Measurements from ENCODE around the gene KRTAP12-3.
"Not testable (repeated sequence)": the region's sequence is repeated elsewhere in the genome, so short reads cannot be mapped to it uniquely, and the experiment has no call there.

The KRTAP12-3 gene

DNA sequence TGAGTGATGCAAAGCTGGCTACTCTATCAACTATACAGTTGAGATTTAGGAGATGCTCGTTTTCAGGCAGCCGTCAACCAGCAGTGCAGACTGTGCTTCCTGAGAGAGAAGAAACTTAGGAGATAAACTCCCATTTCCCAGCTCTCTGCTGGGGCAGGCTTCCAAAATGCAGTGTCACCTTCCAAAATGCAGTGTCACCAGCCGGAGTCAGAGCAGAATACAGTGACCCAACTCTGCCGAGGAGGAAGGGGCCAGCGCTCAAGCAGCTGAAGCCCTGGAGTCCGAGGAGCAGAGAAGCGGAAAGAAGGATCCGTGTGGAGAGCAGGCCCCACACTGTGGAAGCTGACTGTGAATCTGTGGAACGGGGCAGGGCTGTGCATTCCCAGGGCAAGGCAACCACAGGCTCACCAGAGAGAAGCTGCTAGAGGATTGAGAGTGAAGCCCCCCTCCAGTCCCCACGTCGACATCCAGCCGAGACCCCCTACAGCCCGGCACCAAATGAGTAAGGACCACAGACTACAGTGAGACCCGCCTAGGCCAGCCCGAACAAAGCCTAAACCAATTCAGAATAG, 24.9 kb downstream of the KRTAP12-3 start:
- no peak overlapping the region for H3K4me3 ChIP-seq (ENCODE audit: low read length)
- H3K4me1 ChIP-seq (ENCODE audit: insufficient read depth, low read length), result peaks cover 3% of the 10 kb centered on the region; the same call in 1 of the 2 replicates
- no peak overlapping the region for H3K27ac ChIP-seq (ENCODE audit: low read length)
- H3K36me3 ChIP-seq (ENCODE audit: insufficient read depth, low read depth, low read length), result no peaks in the 10 kb centered on the region
- no peaks in the 10 kb centered on the region for H3K27me3 ChIP-seq (ENCODE audit: insufficient read depth, low read length)
- no peaks in the 10 kb centered on the region; the same call in 1 of the 2 replicates for H3K9me3 ChIP-seq (ENCODE audit: insufficient read depth, low read depth, low read length)
- no peak overlapping the region for H3K9ac ChIP-seq (ENCODE audit: low read depth, low read length)

- Histone ChIP-seq H3K9ac (ENCODE audit: low read depth, low read length) (no peak overlapping the region), H3K4me3 (ENCODE audit: low read length) (no peak overlapping the region), H3K27ac (ENCODE audit: low read length) (no peak overlapping the region), H3K9me3 (ENCODE audit: insufficient read depth, low read depth, low read length) (no peaks in the 10 kb centered on the region), H3K27me3 (ENCODE audit: insufficient read depth, low read length) (no peaks in the 10 kb centered on the region), H3K4me1 (ENCODE audit: insufficient read depth, low read length) (peaks cover 3% of the 10 kb centered on the region; the same call in 1 of the 2 replicates), H3K36me3 (ENCODE audit: insufficient read depth, low read depth, low read length) (no peaks in the 10 kb centered on the region)
Measured at GRCh38 chr21:44684077-44684476, 26.3 kb downstream of the KRTAP12-3 start.

DNA sequence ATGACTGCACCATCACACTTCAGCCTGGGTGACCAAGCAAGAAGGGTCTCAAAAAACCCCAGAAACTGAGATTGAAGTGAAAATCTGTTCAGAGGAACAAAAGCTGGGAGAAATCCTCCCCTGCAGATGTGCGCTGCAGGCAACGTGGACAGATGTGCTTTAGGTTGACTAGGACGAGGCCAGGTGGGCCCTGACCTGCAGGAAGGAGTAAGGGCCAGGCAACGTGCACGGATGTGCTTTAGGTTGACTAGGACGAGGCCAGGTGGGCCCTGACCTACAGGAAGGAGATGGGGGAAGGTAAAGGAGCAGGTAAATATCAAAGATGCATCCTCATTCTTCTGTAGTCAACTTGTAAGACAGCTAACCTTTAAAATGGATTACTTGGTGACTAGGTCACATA, 26.8 kb downstream of the KRTAP12-3 start:
- Histone ChIP-seq H3K36me3 (ENCODE audit: insufficient read depth, low read depth, low read length) (no peaks in the 10 kb centered on the region), H3K27ac (ENCODE audit: low read length) (no peak overlapping the region), H3K9me3 (ENCODE audit: insufficient read depth, low read depth, low read length) (no peaks in the 10 kb centered on the region), H3K4me3 (ENCODE audit: low read length) (no peak overlapping the region), H3K27me3 (ENCODE audit: insufficient read depth, low read length) (no peaks in the 10 kb centered on the region), H3K9ac (ENCODE audit: low read depth, low read length) (no peak overlapping the region), H3K4me1 (ENCODE audit: insufficient read depth, low read length) (peaks cover 3% of the 10 kb centered on the region; the same call in 1 of the 2 replicates)

GRCh38 chr21:44685050-44685449, 27.3 kb downstream of the KRTAP12-3 start:
- H3K36me3 ChIP-seq (ENCODE audit: insufficient read depth, low read depth, low read length), result not testable (repeated sequence)

DNA sequence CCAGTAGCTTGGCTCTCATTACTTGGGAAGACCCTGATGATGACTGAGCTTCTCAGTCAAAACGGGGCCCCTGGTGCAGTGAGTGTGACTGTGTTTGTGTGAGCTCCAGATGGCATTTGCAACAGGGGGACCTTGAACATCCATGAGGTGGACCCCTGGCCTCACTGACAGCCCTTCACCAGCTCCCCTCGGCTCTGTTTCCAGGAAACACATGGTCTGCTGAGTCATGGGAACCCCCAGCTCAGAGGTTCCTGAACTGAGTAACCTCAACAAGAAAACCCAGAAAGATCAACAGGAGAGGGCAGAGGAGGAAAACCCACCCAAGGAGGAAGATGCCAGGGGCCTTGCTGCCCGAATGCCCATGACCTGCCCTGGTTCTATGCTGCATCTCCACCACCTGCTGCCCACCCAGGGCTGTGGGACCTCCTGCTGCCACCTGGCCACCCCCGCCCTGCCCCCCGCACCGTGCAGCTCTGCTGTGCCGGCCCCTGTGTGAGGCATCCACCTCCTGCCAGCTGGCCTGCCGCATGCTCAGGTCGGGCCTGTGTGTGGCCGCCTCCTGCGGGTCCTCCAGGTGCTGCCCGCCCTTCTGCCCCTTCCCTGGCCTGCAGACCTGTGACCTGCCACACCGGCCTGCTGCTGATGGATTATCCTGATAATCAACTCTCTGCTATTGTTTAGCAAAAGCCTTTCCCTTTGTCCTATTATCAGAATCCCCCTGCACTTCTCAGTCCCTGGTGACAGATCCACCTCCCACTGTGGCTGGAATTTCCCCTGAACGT, 28.5 kb downstream of the KRTAP12-3 start:
- Histone ChIP-seq H3K4me3 (ENCODE audit: low read length) (no peak overlapping the region), H3K9ac (ENCODE audit: low read depth, low read length) (no peak overlapping the region), H3K36me3 (ENCODE audit: insufficient read depth, low read depth, low read length) (no peaks in the 10 kb centered on the region), H3K4me1 (ENCODE audit: insufficient read depth, low read length) (peaks cover 3% of the 10 kb centered on the region; the same call in 1 of the 2 replicates), H3K27me3 (ENCODE audit: insufficient read depth, low read length) (no peaks in the 10 kb centered on the region), H3K27ac (ENCODE audit: low read length) (no peak overlapping the region), H3K9me3 (ENCODE audit: insufficient read depth, low read depth, low read length) (no peaks in the 10 kb centered on the region)

More at GRCh38 chr21:44685050-44685449, 27.3 kb downstream of the KRTAP12-3 start:
- not testable (repeated sequence) for H3K27ac ChIP-seq (ENCODE audit: low read length); H3K9ac ChIP-seq (ENCODE audit: low read depth, low read length); H3K4me3 ChIP-seq (ENCODE audit: low read length); H3K4me1 ChIP-seq (ENCODE audit: insufficient read depth, low read length); H3K27me3 ChIP-seq (ENCODE audit: insufficient read depth, low read length); H3K9me3 ChIP-seq (ENCODE audit: insufficient read depth, low read depth, low read length)

- Histone ChIP-seq H3K4me1 (ENCODE audit: insufficient read depth, low read length) (peaks cover 3% of the 10 kb centered on the region; the same call in 1 of the 2 replicates), H3K27me3 (ENCODE audit: insufficient read depth, low read length) (no peaks in the 10 kb centered on the region), H3K4me3 (ENCODE audit: low read length) (no peak overlapping the region), H3K9me3 (ENCODE audit: insufficient read depth, low read depth, low read length) (no peaks in the 10 kb centered on the region), H3K27ac (ENCODE audit: low read length) (no peak overlapping the region), H3K9ac (ENCODE audit: low read depth, low read length) (peak overlapping the region; percentile 3; the same call in 1 of the 2 replicates), H3K36me3 (ENCODE audit: insufficient read depth, low read depth, low read length) (no peaks in the 10 kb centered on the region)
Measured at GRCh38 chr21:44686843-44687561, 29.3 kb downstream of the KRTAP12-3 start.

- H3K27me3 ChIP-seq (ENCODE audit: insufficient read depth, low read length), result no peaks in the 10 kb centered on the region
- H3K27ac ChIP-seq (ENCODE audit: low read length), result no peak overlapping the region
- H3K36me3 ChIP-seq (ENCODE audit: insufficient read depth, low read depth, low read length), result no peaks in the 10 kb centered on the region
- H3K4me1 ChIP-seq (ENCODE audit: insufficient read depth, low read length), result peaks cover 3% of the 10 kb centered on the region; the same call in 1 of the 2 replicates
- no peak overlapping the region for H3K9ac ChIP-seq (ENCODE audit: low read depth, low read length)
- no peak overlapping the region for H3K4me3 ChIP-seq (ENCODE audit: low read length)
- H3K9me3 ChIP-seq (ENCODE audit: insufficient read depth, low read depth, low read length), result peaks cover 1% of the 10 kb centered on the region; the same call in 1 of the 2 replicates
Measured at GRCh38 chr21:44687671-44688070, 29.9 kb downstream of the KRTAP12-3 start.

DNA sequence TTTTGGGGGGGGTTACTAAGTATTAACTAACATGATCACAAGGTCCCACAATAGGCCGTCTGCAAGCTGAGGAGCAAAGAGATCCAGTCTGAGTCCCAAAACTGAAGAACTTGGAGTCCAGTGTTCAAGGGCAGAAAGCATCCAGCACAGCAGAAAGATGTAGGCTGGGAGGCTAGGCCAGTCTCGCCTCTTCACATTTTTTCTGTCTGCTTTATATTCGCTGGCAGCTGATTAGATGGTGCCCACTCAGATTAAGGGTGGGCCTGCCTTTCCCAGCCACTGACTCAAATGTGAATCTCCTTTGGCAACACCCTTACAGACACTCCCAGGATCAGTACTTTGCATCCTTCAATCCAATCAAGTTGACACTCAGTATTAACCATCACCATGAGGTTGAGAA, 32.0 kb downstream of the KRTAP12-3 start:
- H3K27ac ChIP-seq (ENCODE audit: low read length); H3K4me1 ChIP-seq (ENCODE audit: insufficient read depth, low read length); H3K4me3 ChIP-seq (ENCODE audit: low read length); H3K9ac ChIP-seq (ENCODE audit: low read depth, low read length); H3K36me3 ChIP-seq (ENCODE audit: insufficient read depth, low read depth, low read length); H3K27me3 ChIP-seq (ENCODE audit: insufficient read depth, low read length): not testable (repeated sequence)
- H3K9me3 ChIP-seq (ENCODE audit: insufficient read depth, low read depth, low read length), result peaks cover 11% of the 10 kb centered on the region; the same call in 1 of the 2 replicates

GRCh38 chr21:44691686-44692085, 34.0 kb downstream of the KRTAP12-3 start:
- H3K4me3 ChIP-seq (ENCODE audit: low read length), result no peak overlapping the region
- no peaks in the 10 kb centered on the region for H3K27me3 ChIP-seq (ENCODE audit: insufficient read depth, low read length)
- peaks cover under 1% of the 10 kb centered on the region; the same call in 1 of the 2 replicates for H3K4me1 ChIP-seq (ENCODE audit: insufficient read depth, low read length)
- peaks cover 11% of the 10 kb centered on the region; the same call in 1 of the 2 replicates for H3K9me3 ChIP-seq (ENCODE audit: insufficient read depth, low read depth, low read length)
- H3K9ac ChIP-seq (ENCODE audit: low read depth, low read length), result no peak overlapping the region
- H3K36me3 ChIP-seq (ENCODE audit: insufficient read depth, low read depth, low read length), result no peaks in the 10 kb centered on the region
- H3K27ac ChIP-seq (ENCODE audit: low read length), result no peak overlapping the region

DNA sequence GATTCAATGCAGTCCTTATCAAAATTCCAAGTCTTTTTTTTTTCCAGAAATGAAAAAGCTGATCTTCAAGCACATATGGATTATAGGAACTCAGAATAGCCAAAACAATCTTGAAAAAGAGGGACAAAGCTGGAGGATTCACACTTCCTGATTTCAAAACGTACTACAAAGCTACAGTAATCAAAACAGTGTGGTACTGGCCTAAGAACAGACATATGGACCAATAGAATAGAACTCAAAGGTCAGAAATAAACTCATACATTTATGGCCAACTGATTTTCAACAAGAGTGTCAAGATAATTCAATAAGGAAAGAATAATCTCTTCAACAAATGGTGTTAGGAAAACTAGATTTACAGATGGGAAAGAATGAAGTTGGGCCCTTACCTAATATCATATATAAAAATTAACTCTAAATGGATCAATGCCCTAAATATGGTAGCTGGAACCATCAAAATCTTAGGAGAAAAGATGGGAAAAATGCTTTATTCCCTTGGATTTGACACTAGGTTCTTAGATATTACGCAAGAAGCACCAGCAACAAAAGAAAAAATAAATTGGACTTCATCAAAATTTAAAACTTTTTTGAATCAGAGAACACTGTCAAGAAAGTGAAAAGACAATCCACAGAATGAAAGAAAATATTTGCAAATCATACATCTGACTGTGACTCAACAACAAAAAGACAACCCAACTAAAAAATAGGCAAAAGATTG, 35.2 kb downstream of the KRTAP12-3 start:
- H3K27ac ChIP-seq (ENCODE audit: low read length), result no peak overlapping the region
- H3K4me3 ChIP-seq (ENCODE audit: low read length), result no peak overlapping the region
- peaks cover 11% of the 10 kb centered on the region; the same call in 1 of the 2 replicates for H3K9me3 ChIP-seq (ENCODE audit: insufficient read depth, low read depth, low read length)
- H3K4me1 ChIP-seq (ENCODE audit: insufficient read depth, low read length), result 0 out of 2 replicates have a peak, but pooled peaks cover 2% of the 10 kb centered on the region
- H3K9ac ChIP-seq (ENCODE audit: low read depth, low read length), result no peak overlapping the region
- no peaks in the 10 kb centered on the region for H3K36me3 ChIP-seq (ENCODE audit: insufficient read depth, low read depth, low read length)
- H3K27me3 ChIP-seq (ENCODE audit: insufficient read depth, low read length), result no peaks in the 10 kb centered on the region

DNA sequence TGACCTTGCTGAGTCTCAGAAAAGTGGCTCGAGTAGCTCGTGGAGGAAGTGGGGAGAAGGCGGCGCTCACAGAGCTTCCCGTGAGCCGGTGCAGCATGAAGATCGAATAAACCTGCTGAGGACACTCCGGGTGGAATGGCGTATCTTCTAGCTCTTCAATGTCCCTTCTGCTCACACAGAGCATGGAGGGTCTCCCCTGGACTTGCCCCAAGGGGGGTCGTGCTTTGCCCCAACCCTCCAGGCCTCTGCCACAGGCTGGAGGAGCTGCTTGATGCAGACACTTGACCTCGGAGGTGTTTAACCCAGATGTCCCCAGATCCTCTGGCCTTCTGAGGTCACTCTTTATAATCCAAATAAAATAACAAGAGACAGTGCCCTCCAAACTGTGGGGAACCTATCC, 37.0 kb downstream of the KRTAP12-3 start:
- Histone ChIP-seq H3K36me3 (ENCODE audit: insufficient read depth, low read depth, low read length) (no peaks in the 10 kb centered on the region), H3K27me3 (ENCODE audit: insufficient read depth, low read length) (no peaks in the 10 kb centered on the region; the same call in 1 of the 2 replicates), H3K4me1 (ENCODE audit: insufficient read depth, low read length) (0 out of 2 replicates have a peak, but pooled peaks cover 4% of the 10 kb centered on the region), H3K9me3 (ENCODE audit: insufficient read depth, low read depth, low read length) (peaks cover 11% of the 10 kb centered on the region; the same call in 1 of the 2 replicates), H3K4me3 (ENCODE audit: low read length) (no peak overlapping the region), H3K9ac (ENCODE audit: low read depth, low read length) (no peak overlapping the region), H3K27ac (ENCODE audit: low read length) (no peak overlapping the region)

Measured in iPS-20b (cell line).